HFFc6 (cell line): ENCODE results near the gene BTN3A1. TPM values are rescaled to one million over a fixed set of nuclear protein-coding genes. Genes with fewer than 3 reads are reported as not detected.
"Not testable (repeated sequence)": the region's sequence is repeated elsewhere in the genome, so short reads cannot be mapped to it uniquely, and the experiment has no call there.

ENCODE experiments used
- DNase-seq: peaks from one replicate; pipeline ENCODE4 v3.0.0-alpha.2; 2018
- H3K27ac Mint-ChIP-seq: 2 replicates; pipeline ENCODE4 v1.8.0; 2020; ENCODE audit warnings: mild to moderate bottlenecking, mixed read lengths
- H3K27me3 Mint-ChIP-seq: 2 replicates; pipeline ENCODE4 v1.8.0; 2021; ENCODE audit warnings: mild to moderate bottlenecking, moderate library complexity, mixed read lengths; ENCODE audit not compliant: insufficient read depth
- H3K36me3 Mint-ChIP-seq: 2 replicates; pipeline ENCODE4 v1.8.0; 2021; ENCODE audit warnings: low read depth, mixed read lengths
- H3K4me1 Mint-ChIP-seq: 2 replicates; pipeline ENCODE4 v1.8.0; 2020; ENCODE audit warnings: low read depth, mixed read lengths
- H3K4me3 Mint-ChIP-seq: 2 replicates; pipeline ENCODE4 v1.8.0; 2020; ENCODE audit warnings: mild to moderate bottlenecking, moderate library complexity, mixed read lengths
- H3K9me3 Mint-ChIP-seq: 2 replicates; pipeline ENCODE4 v1.8.0; 2020; ENCODE audit warnings: mild to moderate bottlenecking, mixed read lengths
- CTCF ChIP-seq: fragments of 200-600 bp; sonication (generic); IDR thresholded peaks from 2 replicates; pipeline ENCODE4 v1.5.0; 2021; ENCODE audit warnings: antibody characterized with exemption, mild to moderate bottlenecking
- total RNA-seq, 6 experiments: library from RNA; stranded (reverse); fragmentation: NEBNext Ultra II Directional; extraction: Animal tissue kit (Norgen Biotek cat#: 25700); gene quantifications; 2 replicates in 1 of 6; 3 replicates in 5 of 6; pipeline ENCODE4 v1.2.3, GENCODE V29; 2021

The BTN3A1 gene
- total RNA-seq, 6 experiments from 2014 or later = 10.3 to 16.2 (median 13.8) TPM

DNA sequence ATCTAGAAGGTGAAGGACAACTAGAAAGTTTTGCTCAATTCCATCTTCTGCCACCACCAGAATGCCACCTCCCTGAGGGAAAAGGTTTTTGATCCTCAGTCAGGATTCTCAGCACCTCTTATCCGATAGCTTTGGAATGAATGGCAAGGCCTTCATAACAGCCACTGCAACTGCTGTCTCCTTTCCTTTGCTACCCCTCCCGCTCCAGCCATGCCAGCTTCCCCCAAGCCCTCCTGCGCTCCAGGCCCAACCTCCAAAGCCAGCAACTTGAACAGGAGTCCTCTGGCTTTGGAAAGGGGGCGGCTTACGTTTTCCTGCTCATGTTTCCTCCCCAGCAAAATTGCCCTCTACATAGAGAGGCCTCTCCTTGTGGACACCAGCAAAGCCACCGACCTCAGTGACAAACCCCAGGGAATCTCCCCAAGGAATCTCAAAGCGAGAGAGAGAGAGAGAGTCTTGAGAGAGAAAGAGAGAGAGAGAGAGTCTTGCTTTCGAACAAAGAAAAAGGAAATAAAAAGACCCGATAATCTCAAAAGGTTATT lies 55.3 kb downstream of the BTN3A1 start:
- Mint-ChIP-seq H3K27me3 (no peaks in the 10 kb centered on the region; the same call in 1 of the 2 replicates), H3K27ac (peak overlapping the region; percentile 98), H3K36me3 (peaks cover 33% of the 10 kb centered on the region), H3K4me3 (peak overlapping the region; percentile 97), H3K4me1 (peaks cover 62% of the 10 kb centered on the region), H3K9me3 (no peaks in the 10 kb centered on the region)
- no peak for TF ChIP-seq CTCF
- DNase-seq = no peak

DNA sequence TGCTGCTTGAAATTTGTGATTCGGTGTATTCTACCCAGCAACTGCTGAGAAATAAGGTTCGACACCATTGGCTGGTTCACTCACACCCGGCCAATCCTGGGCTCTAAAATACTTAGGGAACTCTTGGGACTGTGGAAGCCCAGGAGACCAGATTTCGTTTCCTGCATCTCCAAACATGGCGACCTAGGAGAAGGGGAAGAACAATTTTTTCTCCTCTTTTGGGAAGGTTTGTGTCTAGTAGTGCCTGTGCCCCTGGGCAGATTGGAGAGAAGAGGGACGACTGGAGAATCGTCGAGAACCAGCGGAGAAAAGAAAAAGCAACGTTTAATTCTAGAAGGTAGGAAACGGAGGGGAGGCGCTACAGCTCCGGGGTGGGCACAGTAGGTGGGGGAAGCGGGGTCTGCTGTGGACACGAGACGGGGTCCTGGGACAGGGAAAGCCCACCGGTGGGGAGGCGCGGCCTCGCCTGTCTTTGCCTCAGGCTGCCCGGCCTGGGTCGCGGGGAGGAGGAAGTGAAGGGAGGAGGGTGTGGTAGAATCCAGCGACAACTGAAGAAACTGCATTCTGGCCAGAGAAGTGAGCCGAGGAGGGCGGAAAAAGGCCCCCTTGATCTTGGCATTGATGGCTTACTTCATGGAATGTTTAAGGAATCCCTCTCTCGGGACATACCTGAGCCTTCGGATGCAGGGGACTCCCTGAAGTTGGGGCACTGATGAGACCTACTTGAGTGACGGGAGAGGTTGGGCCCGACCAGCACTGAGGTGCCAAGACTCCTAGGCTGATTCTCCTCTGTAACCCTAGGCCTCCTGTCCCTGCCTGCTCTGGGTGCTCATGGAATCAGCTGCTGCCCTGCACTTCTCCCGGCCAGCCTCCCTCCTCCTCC lies 56.0 kb downstream of the BTN3A1 start, which contains the start of gene BTN2A1:
BTN2A1 (plus strand) TSS at position 150 of the 883 bp plus-strand sequence; CDS start at position 832, 682 bp downstream.
- H3K27ac Mint-ChIP-seq = peak within 1 kb of the TSS; percentile 98
- peaks cover 63% of the 10 kb centered on the region for H3K4me1 Mint-ChIP-seq
- H3K4me3 Mint-ChIP-seq = peak within 1 kb of the TSS; percentile 97
- H3K36me3 Mint-ChIP-seq = peaks cover 37% of the 10 kb centered on the region
- H3K27me3 Mint-ChIP-seq = no peaks in the 10 kb centered on the region; the same call in 1 of the 2 replicates
- H3K9me3 Mint-ChIP-seq = no peaks in the 10 kb centered on the region
- TF ChIP-seq CTCF = peak; percentile 35; the same call in 1 of the 2 replicates
- peak; percentile 94 for DNase-seq

DNA sequence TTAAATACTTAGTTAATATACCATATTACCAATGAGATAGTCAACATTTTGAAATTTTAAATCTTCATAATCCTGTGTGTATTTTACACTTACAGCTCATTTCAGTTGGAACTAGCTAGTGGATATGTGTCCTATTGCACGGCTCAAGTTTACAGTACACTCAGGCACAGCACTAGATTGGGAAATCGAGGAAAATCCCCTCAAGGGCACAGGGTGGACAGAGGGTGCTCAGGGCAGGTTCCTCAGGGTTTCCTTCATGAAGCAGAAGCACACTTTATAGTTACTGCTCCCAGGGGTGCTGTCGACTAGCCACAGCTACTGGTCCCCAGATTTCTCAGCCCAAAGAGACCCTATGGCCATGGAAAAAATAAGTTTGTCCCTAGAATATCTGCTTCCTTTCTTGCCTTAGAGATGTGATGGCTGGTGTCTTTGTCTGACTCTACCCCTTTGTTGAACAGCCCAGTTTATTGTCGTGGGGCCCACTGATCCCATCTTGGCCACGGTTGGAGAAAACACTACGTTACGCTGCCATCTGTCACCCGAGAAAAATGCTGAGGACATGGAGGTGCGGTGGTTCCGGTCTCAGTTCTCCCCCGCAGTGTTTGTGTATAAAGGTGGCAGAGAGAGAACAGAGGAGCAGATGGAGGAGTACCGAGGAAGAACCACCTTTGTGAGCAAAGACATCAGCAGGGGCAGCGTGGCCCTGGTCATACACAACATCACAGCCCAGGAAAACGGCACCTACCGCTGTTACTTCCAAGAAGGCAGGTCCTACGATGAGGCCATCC lies 57.1 kb downstream of the BTN3A1 start:
- no peak for TF ChIP-seq CTCF
- Mint-ChIP-seq H3K27ac (peak overlapping the region; percentile 42; the same call in 1 of the 2 replicates), H3K9me3 (no peaks in the 10 kb centered on the region), H3K4me1 (peaks cover 71% of the 10 kb centered on the region), H3K27me3 (no peaks in the 10 kb centered on the region; the same call in 1 of the 2 replicates), H3K36me3 (peaks cover 47% of the 10 kb centered on the region), H3K4me3 (peak overlapping the region; percentile 97)
- DNase-seq = no peak

GRCh38 chr6:26461353-26461752 lies 59.3 kb downstream of the BTN3A1 start:
- H3K9me3 Mint-ChIP-seq, H3K27me3 Mint-ChIP-seq, H3K4me3 Mint-ChIP-seq, H3K27ac Mint-ChIP-seq, DNase-seq: not testable (repeated sequence)
- Mint-ChIP-seq H3K4me1 (peaks cover 59% of the 10 kb centered on the region), H3K36me3 (peaks cover 64% of the 10 kb centered on the region)

GRCh38 chr6:26464014-26464413 lies 61.9 kb downstream of the BTN3A1 start:
- Mint-ChIP-seq H3K36me3 (peaks cover 77% of the 10 kb centered on the region), H3K27me3 (no peaks in the 10 kb centered on the region; the same call in 1 of the 2 replicates), H3K4me3 (no peak overlapping the region), H3K4me1 (peaks cover 39% of the 10 kb centered on the region), H3K9me3 (no peaks in the 10 kb centered on the region), H3K27ac (no peak overlapping the region)
- TF ChIP-seq CTCF = no peak
- no peak for DNase-seq
